SU-DHL-6 (cell line): ENCODE results near the gene SOCS3.

Experiments
- CTCF ChIP-seq: fragments of 200-600 bp; sonication (generic); IDR thresholded peaks from one replicate; pipeline ENCODE4 v1.5.1; 2017; ENCODE audit warnings: antibody characterized with exemption, mild to moderate bottlenecking, low read length, moderate library complexity; ENCODE audit not compliant: insufficient read depth, poor library complexity, severe bottlenecking
- EZH2phosphoT487 ChIP-seq: fragments of 200-600 bp; sonication (generic), shearing (Covaris generic); conservative IDR thresholded peaks from 2 replicates; pipeline ENCODE4 v1.6.1; 2018; ENCODE audit warnings: mild to moderate bottlenecking, antibody characterized with exemption, low read length, moderate library complexity, mixed read lengths

DNA sequence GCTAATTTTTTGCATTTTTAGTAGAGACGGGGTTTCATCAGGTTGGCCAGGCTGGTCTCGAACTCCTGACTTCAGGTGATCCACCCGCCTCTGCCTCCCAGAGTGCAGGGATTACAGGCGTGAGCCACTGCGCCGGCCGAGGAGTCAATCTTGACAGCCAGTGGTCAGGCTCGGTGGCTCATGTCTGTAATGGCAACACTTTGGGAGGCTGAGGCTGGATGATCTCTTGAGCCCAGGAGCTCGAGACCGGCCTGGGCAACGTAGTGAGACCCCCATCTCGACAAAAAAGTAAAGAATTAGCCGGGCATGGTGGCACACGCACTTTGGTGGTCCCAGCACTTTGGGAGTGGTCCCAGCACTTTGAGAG lies 18.0 kb upstream of the SOCS3 start:
- TF ChIP-seq CTCF = no peak
- TF ChIP-seq EZH2phosphoT487 = no peak
